ENCODE results near the gene RHAG. TPM values are rescaled to one million over a fixed set of nuclear protein-coding genes. Genes with fewer than 3 reads are reported as not detected.
A peak's percentile ranks its signal among the peaks of the same experiment; 100 is the strongest.

RHAG gene
- total RNA-seq, 2 experiments from 2014 or later = not detected

GRCh38 chr6:49556429-49556837, 80.2 kb downstream of the RHAG start:
- ATAC-seq = peak; percentile 47
- peaks cover 10% of the 10 kb centered on the region for H3K4me1 Mint-ChIP-seq (ENCODE audit: low read depth)

GRCh38 chr6:49555951-49556350, 80.7 kb downstream of the RHAG start:
- CTCF ChIA-PET = no interaction called here
- no peak for TF ChIP-seq CTCF (IDR thresholded peaks at IDR 0.05)

More at GRCh38 chr6:49556429-49556837, 80.2 kb downstream of the RHAG start:
- H3K9me3 Mint-ChIP-seq = no peaks in the 10 kb centered on the region
- ChIA-PET CTCF (no interaction called here), POLR2A (no interaction called here)
- H3K27ac Mint-ChIP-seq = no peak overlapping the region
- DNase-seq = no peak
- intact Hi-C loops (cut with micrococcal nuclease) = no loop called here
- peaks cover 11% of the 10 kb centered on the region for H3K27me3 Mint-ChIP-seq
- H3K4me3 Mint-ChIP-seq = no peak overlapping the region
- H3K36me3 Mint-ChIP-seq (ENCODE audit: low read depth) = no peaks in the 10 kb centered on the region
- TF ChIP-seq CTCF (IDR thresholded peaks at IDR 0.05) = no peak

More at GRCh38 chr6:49555951-49556350, 80.7 kb downstream of the RHAG start:
- Mint-ChIP-seq H3K36me3 (ENCODE audit: low read depth) (no peaks in the 10 kb centered on the region), H3K4me1 (ENCODE audit: low read depth) (peaks cover 14% of the 10 kb centered on the region), H3K9me3 (no peaks in the 10 kb centered on the region), H3K27me3 (peaks cover 16% of the 10 kb centered on the region), H3K27ac (no peak overlapping the region), H3K4me3 (no peak overlapping the region)
- ATAC-seq (no peak), DNase-seq (no peak)
- POLR2A ChIA-PET = no interaction called here
- intact Hi-C loops (cut with micrococcal nuclease) = no loop called here

Other genes with a start within 250 kb of the RHAG start
- gene MMUT, start 173.6 kb downstream of the RHAG start, total RNA-seq = 10 to 100 TPM; 11.1 to 11.9 TPM
- 10 to 100 TPM; 14.6 to 17.5 TPM for gene CENPQ, start 173.5 kb downstream of the RHAG start, total RNA-seq
- not detected for gene GLYATL3, start 136.9 kb downstream of the RHAG start, total RNA-seq
- gene C6orf141, start 86.2 kb downstream of the RHAG start, total RNA-seq = under 1 TPM; 0.43 to 0.87 TPM
- gene CRISP2, start 76.7 kb upstream of the RHAG start, total RNA-seq = not detected
- gene CRISP3, start 107.5 kb upstream of the RHAG start, total RNA-seq = not detected
- not detected for gene PGK2, start 150.4 kb upstream of the RHAG start, total RNA-seq
- gene CRISP1, start 229.7 kb upstream of the RHAG start, total RNA-seq = not detected